ENCODE measurements around the gene HTR1D. TPM values are rescaled to one million over a fixed set of nuclear protein-coding genes. Genes with fewer than 3 reads are reported as not detected.
"Not testable (repeated sequence)": the region's sequence is repeated elsewhere in the genome, so short reads cannot be mapped to it uniquely, and the experiment has no call there.

HTR1D gene, protein sequence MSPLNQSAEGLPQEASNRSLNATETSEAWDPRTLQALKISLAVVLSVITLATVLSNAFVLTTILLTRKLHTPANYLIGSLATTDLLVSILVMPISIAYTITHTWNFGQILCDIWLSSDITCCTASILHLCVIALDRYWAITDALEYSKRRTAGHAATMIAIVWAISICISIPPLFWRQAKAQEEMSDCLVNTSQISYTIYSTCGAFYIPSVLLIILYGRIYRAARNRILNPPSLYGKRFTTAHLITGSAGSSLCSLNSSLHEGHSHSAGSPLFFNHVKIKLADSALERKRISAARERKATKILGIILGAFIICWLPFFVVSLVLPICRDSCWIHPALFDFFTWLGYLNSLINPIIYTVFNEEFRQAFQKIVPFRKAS
- total RNA-seq = not detected

GRCh38 chr1:23217421-23218115 is at the start of gene HTR1D:
HTR1D (minus strand) TSS chr1:23217502; CDS start chr1:23194219, 23,283 bp downstream.
- Mint-ChIP-seq H3K4me1 (ENCODE audit: low read depth in 2 of 2) (no peaks in the 10 kb centered on the region), H3K36me3 (no peaks in the 10 kb centered on the region), H3K9me3 (no peaks in the 10 kb centered on the region), H3K4me3 (peak within 1 kb of the TSS; percentile 18), H3K27me3 (peaks cover 38 to 61% of the 10 kb centered on the region in 2 donors), H3K27ac (no peak within 1 kb of the TSS)
- DNase-seq (ENCODE audit: low spot score) (no peak), ATAC-seq (peak in 1 of 2 donors; percentile 14)

GRCh38 chr1:23263380-23263887 is 46.1 kb upstream of the HTR1D start:
- no peak for ATAC-seq
- no peak for DNase-seq (ENCODE audit: low spot score)
- no peak overlapping the region for H3K27ac Mint-ChIP-seq
- no peaks in the 10 kb centered on the region for H3K9me3 Mint-ChIP-seq
- H3K4me1 Mint-ChIP-seq (ENCODE audit: low read depth in 2 of 2) = no peaks in the 10 kb centered on the region
- no peaks in the 10 kb centered on the region for H3K27me3 Mint-ChIP-seq
- no peaks in the 10 kb centered on the region for H3K36me3 Mint-ChIP-seq
- H3K4me3 Mint-ChIP-seq = no peak overlapping the region

DNA sequence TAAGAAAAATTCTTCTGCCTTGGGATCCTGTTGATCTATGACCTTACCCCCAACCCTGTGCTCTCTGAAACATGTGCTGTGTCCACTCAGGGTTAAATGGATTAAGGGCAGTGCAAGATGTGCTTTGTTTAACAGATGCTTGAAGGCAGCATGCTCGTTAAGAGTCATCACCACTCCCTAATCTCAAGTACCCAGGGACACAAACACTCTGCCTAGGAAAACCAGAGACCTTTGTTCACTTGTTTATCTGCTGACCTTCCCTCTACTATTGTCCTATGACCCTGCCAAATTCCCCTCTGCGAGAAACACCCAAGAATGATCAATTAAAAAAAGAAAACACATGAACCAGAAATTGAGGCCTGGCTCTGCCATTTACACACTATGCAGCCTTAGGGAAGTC is 40.8 kb upstream of the HTR1D start:
- DNase-seq (ENCODE audit: low spot score); ATAC-seq; H3K9me3 Mint-ChIP-seq; H3K36me3 Mint-ChIP-seq; H3K27me3 Mint-ChIP-seq; H3K4me3 Mint-ChIP-seq; H3K27ac Mint-ChIP-seq; H3K4me1 Mint-ChIP-seq (ENCODE audit: low read depth in 2 of 2): not testable (repeated sequence)

DNA sequence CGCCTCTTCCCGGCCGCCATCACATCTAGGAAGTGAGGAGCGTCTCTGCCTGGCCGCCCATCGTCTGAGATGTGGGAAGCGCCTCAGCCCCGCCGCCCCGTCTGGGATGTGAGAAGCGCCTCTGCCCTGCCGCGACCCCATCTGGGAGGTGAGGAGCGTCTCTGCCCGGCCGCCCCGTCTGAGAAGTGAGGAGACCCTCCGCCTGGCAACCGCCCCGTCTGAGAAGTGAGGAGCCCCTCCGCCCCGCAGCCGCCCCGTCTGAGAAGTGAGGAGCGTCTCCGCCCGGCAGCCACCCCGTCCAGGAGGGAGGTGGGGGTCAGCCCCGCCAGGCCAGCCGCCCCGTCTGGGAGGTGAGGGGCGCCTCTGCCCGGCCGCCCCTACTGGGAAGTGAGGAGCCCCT is 40.1 kb upstream of the HTR1D start:
- H3K4me3 Mint-ChIP-seq; H3K27me3 Mint-ChIP-seq; H3K36me3 Mint-ChIP-seq; ATAC-seq; H3K4me1 Mint-ChIP-seq (ENCODE audit: low read depth in 2 of 2); H3K9me3 Mint-ChIP-seq; H3K27ac Mint-ChIP-seq; DNase-seq (ENCODE audit: low spot score): not testable (repeated sequence)

DNA sequence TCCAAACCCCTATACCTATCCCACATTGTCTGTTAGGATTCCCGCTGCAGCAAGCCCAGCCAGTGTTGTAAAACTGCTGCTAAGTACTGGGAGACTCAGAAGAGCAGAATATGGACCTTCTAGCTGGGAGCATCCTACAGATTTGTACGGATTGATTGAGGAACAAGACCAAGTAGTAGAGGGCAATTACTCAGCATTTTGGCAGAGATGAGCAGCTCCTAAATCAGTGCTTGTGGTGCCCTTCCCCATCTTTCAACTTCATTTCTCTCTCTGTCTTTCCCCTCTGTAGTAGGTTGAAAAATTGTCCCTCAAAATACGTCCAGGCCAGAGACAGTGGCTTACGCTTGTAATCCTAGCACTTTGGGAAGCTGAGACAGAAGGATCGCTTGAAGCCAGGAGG is 37.3 kb upstream of the HTR1D start:
- DNase-seq (ENCODE audit: low spot score) (no peak), ATAC-seq (no peak)
- no peaks in the 10 kb centered on the region for H3K36me3 Mint-ChIP-seq
- no peaks in the 10 kb centered on the region for H3K4me1 Mint-ChIP-seq (ENCODE audit: low read depth in 2 of 2)
- H3K27ac Mint-ChIP-seq = no peak overlapping the region
- H3K4me3 Mint-ChIP-seq = no peak overlapping the region
- H3K27me3 Mint-ChIP-seq = peaks cover 5 to 7% of the 10 kb centered on the region in 2 donors
- no peaks in the 10 kb centered on the region for H3K9me3 Mint-ChIP-seq

DNA sequence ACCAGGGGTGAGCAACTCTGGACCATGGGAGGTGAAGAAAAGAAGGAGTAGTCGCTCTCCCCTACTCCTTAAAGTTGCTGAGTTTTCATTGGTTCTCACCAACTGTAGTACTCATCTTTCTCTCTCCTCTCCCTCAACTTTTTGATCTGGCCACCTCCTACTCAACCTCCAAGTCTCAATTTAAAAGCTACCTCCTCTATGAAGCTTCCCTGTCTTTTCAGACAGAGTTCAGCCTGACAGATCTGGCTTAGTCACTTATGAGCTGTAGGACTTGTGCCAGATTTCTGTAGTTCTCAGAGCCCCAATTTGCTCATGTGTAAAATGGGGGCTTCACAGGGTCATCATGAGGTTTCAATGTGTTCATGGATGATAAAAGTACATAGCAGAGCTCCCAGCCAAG is 34.5 kb upstream of the HTR1D start:
- H3K4me3 Mint-ChIP-seq = no peak overlapping the region
- no peak overlapping the region for H3K27ac Mint-ChIP-seq
- DNase-seq (ENCODE audit: low spot score) (no peak), ATAC-seq (no peak)
- no peaks in the 10 kb centered on the region for H3K9me3 Mint-ChIP-seq
- peaks cover 5 to 8% of the 10 kb centered on the region in 2 donors for H3K27me3 Mint-ChIP-seq
- H3K4me1 Mint-ChIP-seq (ENCODE audit: low read depth in 2 of 2) = peaks cover 0 to 3% of the 10 kb centered on the region in 2 donors
- no peaks in the 10 kb centered on the region for H3K36me3 Mint-ChIP-seq

GRCh38 chr1:23249787-23250454 is 32.6 kb upstream of the HTR1D start:
- DNase-seq (ENCODE audit: low spot score) (no peak), ATAC-seq (no peak)
- H3K9me3 Mint-ChIP-seq = no peaks in the 10 kb centered on the region
- H3K27ac Mint-ChIP-seq = no peak overlapping the region
- peaks cover 0 to 3% of the 10 kb centered on the region in 2 donors for H3K4me1 Mint-ChIP-seq (ENCODE audit: low read depth in 2 of 2)
- H3K36me3 Mint-ChIP-seq = no peaks in the 10 kb centered on the region
- H3K27me3 Mint-ChIP-seq = peaks cover 3 to 8% of the 10 kb centered on the region in 2 donors
- no peak overlapping the region for H3K4me3 Mint-ChIP-seq

DNA sequence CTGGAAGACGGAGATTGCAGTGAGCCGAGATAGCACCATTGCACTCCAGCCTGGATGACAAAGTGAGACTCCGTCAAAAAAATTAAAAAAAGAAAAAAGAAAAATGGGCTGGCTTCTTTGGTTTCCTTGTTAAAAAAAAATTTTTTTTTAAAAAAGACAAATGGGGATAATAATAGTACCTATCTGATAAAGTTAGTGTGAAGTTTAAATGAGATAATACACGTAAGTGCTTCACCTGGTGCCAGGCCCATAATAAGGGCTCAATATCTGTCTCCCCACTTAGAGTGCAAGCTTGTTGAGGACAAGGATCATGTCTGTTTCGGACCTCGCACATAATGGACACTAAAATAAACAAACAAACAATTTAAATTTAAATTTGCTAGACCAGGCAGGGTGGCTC is 30.0 kb upstream of the HTR1D start:
- no peak overlapping the region for H3K4me3 Mint-ChIP-seq
- peaks cover 3 to 8% of the 10 kb centered on the region in 2 donors for H3K27me3 Mint-ChIP-seq
- no peaks in the 10 kb centered on the region for H3K9me3 Mint-ChIP-seq
- ATAC-seq = no peak
- DNase-seq (ENCODE audit: low spot score) = no peak
- H3K36me3 Mint-ChIP-seq = no peaks in the 10 kb centered on the region
- peaks cover 0 to 3% of the 10 kb centered on the region in 2 donors for H3K4me1 Mint-ChIP-seq (ENCODE audit: low read depth in 2 of 2)
- no peak overlapping the region for H3K27ac Mint-ChIP-seq

- peaks cover 3 to 8% of the 10 kb centered on the region in 2 donors for H3K27me3 Mint-ChIP-seq
- no peak overlapping the region for H3K4me3 Mint-ChIP-seq
- H3K4me1 Mint-ChIP-seq (ENCODE audit: low read depth in 2 of 2) = peaks cover 0 to 3% of the 10 kb centered on the region in 2 donors
- no peaks in the 10 kb centered on the region for H3K36me3 Mint-ChIP-seq
- ATAC-seq = no peak
- DNase-seq (ENCODE audit: low spot score) = no peak
- H3K27ac Mint-ChIP-seq = no peak overlapping the region
- no peaks in the 10 kb centered on the region for H3K9me3 Mint-ChIP-seq
Observed at GRCh38 chr1:23246274-23246673, 29.0 kb upstream of the HTR1D start.

DNA sequence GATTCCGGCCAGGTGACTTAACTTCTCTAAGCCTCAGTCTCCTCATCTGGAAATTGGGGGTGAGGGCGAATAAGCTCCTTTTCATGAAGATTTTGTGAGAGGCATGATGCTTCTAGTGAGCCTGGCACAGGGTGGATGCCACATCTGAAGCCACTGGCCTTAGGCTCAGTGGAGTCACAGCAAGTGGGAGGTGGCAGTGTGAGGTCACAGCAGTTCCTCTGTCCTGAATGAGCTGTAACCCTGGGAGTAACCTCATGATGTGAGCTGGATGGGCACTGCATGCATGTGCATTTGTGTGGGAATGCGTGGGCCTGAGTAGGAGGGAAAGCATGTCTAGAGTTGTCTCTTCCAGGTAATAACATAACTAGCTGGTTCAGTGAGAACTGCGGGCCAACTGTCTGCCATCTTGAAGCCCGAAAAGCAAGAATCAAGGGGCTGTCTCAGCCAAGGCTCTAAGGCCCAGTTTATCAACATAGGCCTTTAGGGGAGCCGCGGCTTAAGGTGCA is 27.0 kb upstream of the HTR1D start:
- Mint-ChIP-seq H3K36me3 (no peaks in the 10 kb centered on the region), H3K4me1 (ENCODE audit: low read depth in 2 of 2) (peaks cover 0 to 3% of the 10 kb centered on the region in 2 donors)

DNA sequence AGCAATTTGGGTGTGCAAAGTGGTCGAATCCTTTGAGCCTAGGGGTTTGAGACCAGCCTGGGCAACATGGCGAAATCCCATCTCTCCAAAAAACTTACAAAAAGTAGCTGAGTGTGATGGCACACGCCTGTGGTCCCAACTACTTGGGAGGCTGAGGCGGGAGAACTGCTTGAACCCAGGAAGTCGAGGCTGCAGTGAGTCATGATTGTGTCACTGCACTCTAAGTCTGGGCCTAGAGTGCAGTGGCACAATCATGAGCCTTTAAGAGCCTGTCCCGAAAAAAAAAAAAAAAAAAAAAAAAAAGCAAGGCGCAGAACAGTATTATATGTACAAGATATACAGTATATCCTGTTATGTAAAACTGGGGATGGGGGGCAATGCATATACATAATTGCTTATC is 25.1 kb upstream of the HTR1D start:
- peaks cover 3 to 6% of the 10 kb centered on the region in 2 donors for H3K27me3 Mint-ChIP-seq
- H3K9me3 Mint-ChIP-seq = no peaks in the 10 kb centered on the region
- DNase-seq (ENCODE audit: low spot score) = no peak
- ATAC-seq = no peak
- no peak overlapping the region for H3K27ac Mint-ChIP-seq
- no peaks in the 10 kb centered on the region for H3K4me1 Mint-ChIP-seq (ENCODE audit: low read depth in 2 of 2)
- H3K4me3 Mint-ChIP-seq = no peak overlapping the region
- no peaks in the 10 kb centered on the region for H3K36me3 Mint-ChIP-seq

More for the DNA sequence above, 27.0 kb upstream of the HTR1D start:
- DNase-seq (ENCODE audit: low spot score) (no peak), ATAC-seq (no peak)
- Mint-ChIP-seq H3K27me3 (no peaks in the 10 kb centered on the region), H3K27ac (no peak overlapping the region), H3K4me3 (no peak overlapping the region), H3K9me3 (no peaks in the 10 kb centered on the region)

GRCh38 chr1:23239638-23240295 is 22.5 kb upstream of the HTR1D start:
- Mint-ChIP-seq H3K36me3 (no peaks in the 10 kb centered on the region), H3K4me1 (ENCODE audit: low read depth in 2 of 2) (no peaks in the 10 kb centered on the region), H3K4me3 (no peak overlapping the region), H3K27ac (no peak overlapping the region), H3K27me3 (peaks cover 3 to 7% of the 10 kb centered on the region in 2 donors), H3K9me3 (no peaks in the 10 kb centered on the region)
- ATAC-seq (no peak), DNase-seq (ENCODE audit: low spot score) (no peak)

DNA sequence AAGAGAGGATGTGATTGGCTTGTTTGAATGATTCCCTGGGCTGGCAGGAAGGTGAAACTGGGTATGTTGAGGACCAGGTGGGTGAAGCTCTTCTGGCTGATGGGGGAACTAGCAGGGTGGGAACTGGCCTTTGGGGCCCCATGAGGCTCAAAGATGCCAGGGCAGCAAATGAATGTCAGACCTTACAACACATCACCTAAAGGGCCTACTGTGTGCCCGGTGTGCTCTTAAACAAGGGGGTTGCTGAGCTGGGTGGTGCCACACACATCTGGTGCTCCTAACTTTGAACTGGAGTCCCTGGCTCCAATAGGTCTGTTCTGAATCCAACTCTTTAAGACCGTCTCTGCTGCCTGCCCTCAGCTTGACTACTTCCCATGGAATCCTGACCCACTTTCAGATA is 21.3 kb upstream of the HTR1D start:
- ATAC-seq (no peak), DNase-seq (ENCODE audit: low spot score) (no peak)
- no peaks in the 10 kb centered on the region for H3K9me3 Mint-ChIP-seq

More for the DNA sequence above, 21.3 kb upstream of the HTR1D start:
- Mint-ChIP-seq H3K4me1 (ENCODE audit: low read depth in 2 of 2) (no peaks in the 10 kb centered on the region), H3K27me3 (peaks cover 3 to 7% of the 10 kb centered on the region in 2 donors), H3K4me3 (no peak overlapping the region), H3K27ac (no peak overlapping the region), H3K36me3 (no peaks in the 10 kb centered on the region)

All from natural killer cell treated with Interleukin-12 subunit alpha and Interleukin-12 subunit beta and Interleukin-15 and Interleukin-18, amount 100 ng/mL, for 72 hours (primary cell).